NCI-H1092 (cell line): ENCODE data around the gene CBARP.

Experiments
- DNase-seq: peaks from one replicate; lab custom pipeline; 2025; lab: John Stamatoyannopoulos, UW

The CBARP gene

GRCh38 chr19:1239796-1240737 lies 2.3 kb upstream of the CBARP start:
- DNase-seq: peak; percentile 85

- DNase-seq: no peak
Observed at GRCh38 chr19:1239420-1239795, 1.6 kb upstream of the CBARP start.

GRCh38 chr19:1238369-1239303 lies 831 bp upstream of the CBARP start:
- no peak for DNase-seq

- DNase-seq: no peak
Observed at GRCh38 chr19:1237027-1237659, 662 bp downstream of the CBARP start.

- DNase-seq: no peak
Observed at GRCh38 chr19:1236576-1236975, 1.2 kb downstream of the CBARP start.

- DNase-seq: no peak
Observed at GRCh38 chr19:1235625-1236538, 1.9 kb downstream of the CBARP start.

GRCh38 chr19:1234955-1235380 lies 2.8 kb downstream of the CBARP start:
- DNase-seq: no peak

- DNase-seq: no peak
Observed at GRCh38 chr19:1234051-1234954, 3.5 kb downstream of the CBARP start.

GRCh38 chr19:1233115-1233667 lies 4.6 kb downstream of the CBARP start:
- no peak for DNase-seq

GRCh38 chr19:1232652-1233072 lies 5.1 kb downstream of the CBARP start:
- no peak for DNase-seq

GRCh38 chr19:1231729-1232637 lies 5.8 kb downstream of the CBARP start:
- no peak for DNase-seq

- no peak for DNase-seq
Observed at GRCh38 chr19:1230783-1231489, 6.9 kb downstream of the CBARP start.

GRCh38 chr19:1229924-1230782 lies 7.7 kb downstream of the CBARP start:
- no peak for DNase-seq

GRCh38 chr19:1229056-1229923 lies 8.5 kb downstream of the CBARP start:
- DNase-seq: no peak

GRCh38 chr19:1228161-1228957 lies 9.4 kb downstream of the CBARP start:
- no peak for DNase-seq
